IMR-90 (cell line): ENCODE measurements around the gene PDCD10. TPM values are rescaled to one million over a fixed set of nuclear protein-coding genes. Genes with fewer than 3 reads are reported as not detected.

Experiments used
- ATAC-seq: fragments of 200-7000 bp; cut with Tn5 transposase; 2 replicates; pipeline ENCODE4 v1.9.1; 2020; ENCODE audit warnings: low read depth, mild to moderate bottlenecking, moderate library complexity
- BruUV-seq: library from RNA; stranded (reverse); fragments of 400-500 nt; replicated peaks from 2 replicates; lab custom pipeline; 2021; lab: Mats Ljungman, UMichigan
- CTCF ChIA-PET: fragments of 300-600 bp; formaldehyde crosslinking; extraction: SDS; loops from one replicate; lab custom pipeline; 2021; ENCODE audit warnings: antibody characterized with exemption; lab: Yijun Ruan, JAX
- POLR2A ChIA-PET: fragments of 300-600 bp; sonication (Branson Sonifier 250); formaldehyde crosslinking; loops from one replicate; lab custom pipeline; 2022; ENCODE audit warnings: antibody characterized with exemption; ENCODE audit not compliant: unreplicated experiment; lab: Charles Lee
- DNase-seq: peaks from one replicate; pipeline ENCODE4 v3.0.0; 2013
- H2AFZ ChIP-seq: replicated peaks from 2 replicates; pipeline ENCODE3; 2013; ENCODE audit warnings: low read length, mild to moderate bottlenecking; ENCODE audit not compliant: poor library complexity
- H2AK5ac ChIP-seq: 2 replicates; pipeline ENCODE4 v1.6.1; 2013; ENCODE audit warnings: low read depth, low read length, inconsistent platforms
- H2AK9ac ChIP-seq: replicated peaks from 2 replicates; pipeline ENCODE3; 2013; ENCODE audit warnings: mild to moderate bottlenecking, low read depth, low read length, moderate library complexity; ENCODE audit not compliant: poor library complexity
- H2BK120ac ChIP-seq: 2 replicates; pipeline ENCODE4 v1.6.1; 2013; ENCODE audit warnings: low read depth, low read length, inconsistent platforms
- H2BK15ac ChIP-seq: 3 replicates; pipeline ENCODE4 v1.6.1; 2013; ENCODE audit warnings: low read depth, low read length, inconsistent platforms
- H2BK20ac ChIP-seq: 2 replicates; pipeline ENCODE4 v1.6.1; 2013; ENCODE audit warnings: low read depth, mild to moderate bottlenecking, inconsistent platforms, low read length, moderate library complexity
- H2BK5ac ChIP-seq: 2 replicates; pipeline ENCODE4 v1.6.1; 2013; ENCODE audit warnings: mild to moderate bottlenecking, low read depth, low read length, inconsistent platforms; ENCODE audit not compliant: poor library complexity, severe bottlenecking
- H3K14ac ChIP-seq: replicated peaks from 2 replicates; pipeline ENCODE4 v1.6.1; 2013; ENCODE audit warnings: low read depth, low read length, inconsistent platforms
- H3K18ac ChIP-seq: 2 replicates; pipeline ENCODE4 v1.6.1; 2013; ENCODE audit warnings: low read depth, low read length, control low read depth
- H3K23ac ChIP-seq: 2 replicates; pipeline ENCODE4 v1.6.1; 2013; ENCODE audit warnings: low read depth, low read length, inconsistent platforms
- H3K27ac ChIP-seq: 2 replicates; pipeline ENCODE4 v1.5.1; 2013; ENCODE audit warnings: mild to moderate bottlenecking, control low read depth, low read length; ENCODE audit not compliant: insufficient read depth
- H3K27me3 ChIP-seq: 2 replicates; pipeline ENCODE4 v1.6.1; 2013; ENCODE audit warnings: low read length; ENCODE audit not compliant: control insufficient read depth, insufficient read depth
- H3K36me3 ChIP-seq: 2 replicates; pipeline ENCODE4 v1.6.1; 2013; ENCODE audit warnings: low read length, mixed read lengths; ENCODE audit not compliant: control insufficient read depth, insufficient read depth
- H3K4ac ChIP-seq: 2 replicates; pipeline ENCODE4 v1.6.1; 2013; ENCODE audit warnings: low read depth, low read length, inconsistent platforms
- H3K4me1 ChIP-seq: 2 replicates; pipeline ENCODE4 v1.6.1; 2013; ENCODE audit warnings: low read length, mixed read lengths; ENCODE audit not compliant: control insufficient read depth, insufficient read depth
- H3K4me2 ChIP-seq: 2 replicates; pipeline ENCODE4 v1.6.1; 2013; ENCODE audit warnings: low read depth, mild to moderate bottlenecking, control low read depth, low read length, moderate library complexity
- H3K4me3 ChIP-seq: 2 replicates; pipeline ENCODE4 v1.5.1; 2013; ENCODE audit warnings: low read depth, mild to moderate bottlenecking, control low read depth, low read length, moderate library complexity; ENCODE audit not compliant: insufficient read depth
- H3K56ac ChIP-seq: 2 replicates; pipeline ENCODE4 v1.6.1; 2013; ENCODE audit warnings: low read length, inconsistent platforms; ENCODE audit not compliant: insufficient read depth; ENCODE audit errors: extremely low read depth
- H3K79me1 ChIP-seq, 2 experiments: 2 replicates each; pipeline ENCODE4 v1.6.1; 2013; ENCODE audit warnings: low read length in 2 of 2, inconsistent platforms in 1 of 2, low read depth in 1 of 2
- H3K9ac ChIP-seq: 2 replicates; pipeline ENCODE4 v1.6.1; 2013; ENCODE audit warnings: low read depth, low read length, control low read depth
- H3K9me1 ChIP-seq: 2 replicates; pipeline ENCODE4 v1.6.1; 2013; ENCODE audit warnings: low read length, inconsistent platforms; ENCODE audit not compliant: insufficient read depth
- H3K9me3 ChIP-seq: 2 replicates; pipeline ENCODE4 v1.6.1; 2013; ENCODE audit warnings: low read length; ENCODE audit not compliant: control insufficient read depth, insufficient read depth
- H4K20me1 ChIP-seq: 2 replicates; pipeline ENCODE4 v1.6.1; 2013; ENCODE audit warnings: low read length, inconsistent platforms; ENCODE audit not compliant: insufficient read depth
- H4K5ac ChIP-seq: 2 replicates; pipeline ENCODE4 v1.6.1; 2013; ENCODE audit warnings: mild to moderate bottlenecking, low read depth, low read length, control low read depth
- H4K8ac ChIP-seq, 2 experiments: 2 replicates each; pipeline ENCODE4 v1.6.1; 2013; ENCODE audit warnings: low read depth in 2 of 2, low read length in 2 of 2, control low read depth in 1 of 2, inconsistent platforms in 1 of 2
- H4K91ac ChIP-seq: 2 replicates; pipeline ENCODE4 v1.6.1; 2013; ENCODE audit warnings: low read depth, low read length, inconsistent platforms; ENCODE audit not compliant: insufficient read depth
- BHLHE40 ChIP-seq: fragments of 150-350 bp; IDR thresholded peaks from 2 replicates; pipeline ENCODE4 v1.6.1; 2016; ENCODE audit warnings: mild to moderate bottlenecking, low read depth, low read length
- CEBPB ChIP-seq: IDR thresholded peaks from 2 replicates; pipeline ENCODE4 v1.6.1; 2012; ENCODE audit warnings: low read depth, low read length, improper control_type of control experiment
- CHD1 ChIP-seq: IDR thresholded peaks from 2 replicates; pipeline ENCODE4 v1.6.1; 2012; ENCODE audit warnings: low read depth, low read length, improper control_type of control experiment
- CTCF ChIP-seq: conservative IDR thresholded peaks from 2 replicates; pipeline ENCODE4 v1.5.1; 2012; ENCODE audit warnings: mild to moderate bottlenecking, low read depth, low read length, improper control_type of control experiment
- ELK1 ChIP-seq: fragments of 150-350 bp; IDR thresholded peaks from 2 replicates; pipeline ENCODE4 v1.6.1; 2016; ENCODE audit warnings: low read depth, mild to moderate bottlenecking, low read length, moderate library complexity, borderline replicate concordance
- FOS ChIP-seq: fragments of 150-350 bp; IDR thresholded peaks from 2 replicates; pipeline ENCODE4 v1.6.1; 2016; ENCODE audit warnings: low read depth, low read length
- MAFK ChIP-seq: IDR thresholded peaks from 2 replicates; pipeline ENCODE4 v1.6.1; 2012; ENCODE audit warnings: low read depth, low read length, improper control_type of control experiment
- MAZ ChIP-seq: IDR thresholded peaks from 2 replicates; pipeline ENCODE4 v1.6.1; 2012; ENCODE audit warnings: low read depth, mild to moderate bottlenecking, low read length, improper control_type of control experiment, moderate library complexity, borderline replicate concordance
- MXI1 ChIP-seq: IDR thresholded peaks from 2 replicates; pipeline ENCODE4 v1.6.1; 2012; ENCODE audit warnings: low read depth, mild to moderate bottlenecking, low read length, moderate library complexity, borderline replicate concordance
- NFE2L2 ChIP-seq: fragments of 150-350 bp; IDR thresholded peaks from 2 replicates; pipeline ENCODE4 v1.6.1; 2016; ENCODE audit warnings: low read depth, mild to moderate bottlenecking, low read length
- POLR2A ChIP-seq: IDR thresholded peaks from 2 replicates; pipeline ENCODE4 v1.6.1; 2012; ENCODE audit warnings: mild to moderate bottlenecking, low read depth, low read length
- RAD21 ChIP-seq: IDR thresholded peaks from 2 replicates; pipeline ENCODE4 v1.6.1; 2012; ENCODE audit warnings: low read length, improper control_type of control experiment
- RFX5 ChIP-seq: IDR thresholded peaks from 2 replicates; pipeline ENCODE4 v1.8.0; 2012; ENCODE audit warnings: low read depth, mild to moderate bottlenecking, low read length, moderate library complexity
- SMC3 ChIP-seq: fragments of 150-350 bp; IDR thresholded peaks from 2 replicates; pipeline ENCODE4 v1.6.1; 2016; ENCODE audit warnings: low read depth, mild to moderate bottlenecking, antibody characterized with exemption, low read length, moderate library complexity
- USF2 ChIP-seq: fragments of 150-350 bp; IDR thresholded peaks from 2 replicates; pipeline ENCODE4 v1.6.1; 2017; ENCODE audit warnings: mild to moderate bottlenecking, antibody characterized with exemption, low read length, low read depth
- WGBS, 2 experiments: methylation state at CpG; one replicate each; pipeline versions ENCODE4 v1.1.5 to v1.1.7; 2013; ENCODE audit warnings: missing lambda C conversion rate in 2 of 2; ENCODE audit not compliant: insufficient read length in 1 of 2; ENCODE audit errors: extremely low coverage in 2 of 2; 5-methylcytosine and 5-hydroxymethylcytosine counted together
- dilution Hi-C: fragments of 300-500 bp; cut with HindIII; formaldehyde crosslinking; loops from one replicate; pipeline ENCODE4 v1.14.3; 2018; ENCODE audit warnings: low sequenced_read_pairs; ENCODE audit not compliant: unreplicated experiment
- in situ Hi-C: fragments of 300-500 bp; cut with MboI; formaldehyde crosslinking; loops from 3 replicates; pipeline ENCODE4 v1.14.3; 2019; ENCODE audit warnings: low sequenced_read_pairs, inconsistent platforms, mixed read lengths
- intact Hi-C: fragments of 100-400 bp; cut with micrococcal nuclease; formaldehyde crosslinking; loops from 2 replicates; pipeline ENCODE4 v1.10.0; 2022
- polyA plus RNA-seq, 3 experiments: library from polyadenylated mRNA; depleted of rRNA; stranded (reverse); fragments of >200 nt; gene quantifications; 2 replicates each; pipeline ENCODE4 v1.2.3, GENCODE V29; 2012; ENCODE audit warnings: low replicate concordance in 1 of 3
- total RNA-seq: library from RNA; depleted of rRNA; stranded (reverse); fragments of >200 nt; gene quantifications from 2 replicates; pipeline ENCODE4 v1.2.3, GENCODE V29; 2012

Gene PDCD10
- total and polyA plus RNA-seq, 2 of the 4 experiments (the other 2 are of a cell fraction), result 36.7 to 47.3 TPM

- peaks cover 3% of the 10 kb centered on the region for H3K9me3 ChIP-seq
- no CpG with 5 or more reads among the region's 4 CpGs for WGBS, 2 experiments
- no peak overlapping the region for H3K4me3 ChIP-seq
- no peak overlapping the region for H3K23ac ChIP-seq
- dilution Hi-C loops (no loop called here), intact Hi-C loops (no loop called here), in situ Hi-C loops (no loop called here)
- no peak overlapping the region for H3K4me2 ChIP-seq
- no peak overlapping the region for H3K27ac ChIP-seq
- H3K18ac ChIP-seq, result no peak overlapping the region
- H4K5ac ChIP-seq, result no peak overlapping the region
- H3K56ac ChIP-seq, result no peak overlapping the region
- no peak overlapping the region for H2AK9ac ChIP-seq
- H4K8ac ChIP-seq, result no peak overlapping the region
- ChIA-PET CTCF (no interaction called here), POLR2A (no interaction called here)
- no peaks in the 10 kb centered on the region for H3K79me1 ChIP-seq
- no peak overlapping the region for H2BK5ac ChIP-seq
- DNase-seq (no peak), ATAC-seq (no peak)
- H4K20me1 ChIP-seq, result no peaks in the 10 kb centered on the region
- no peak overlapping the region for H4K91ac ChIP-seq
- H3K9me1 ChIP-seq, result no peaks in the 10 kb centered on the region
- H2AK5ac ChIP-seq, result no peak overlapping the region
- H3K27me3 ChIP-seq, result no peaks in the 10 kb centered on the region
- no peak overlapping the region for H3K9ac ChIP-seq
- no peak overlapping the region for H2BK20ac ChIP-seq
- no peak overlapping the region for H2BK15ac ChIP-seq
- no peak overlapping the region for H3K4ac ChIP-seq
- H2BK120ac ChIP-seq, result no peak overlapping the region
- H3K14ac ChIP-seq, result no peak overlapping the region
- H2AFZ ChIP-seq, result no peak overlapping the region
- no TSS peak for BruUV-seq
- no peak for TF ChIP-seq RAD21
- TF ChIP-seq ELK1, result no peak
- no peak for TF ChIP-seq FOS
- no peak for TF ChIP-seq BHLHE40
- TF ChIP-seq CTCF, result no peak
- no peak for TF ChIP-seq MXI1
- TF ChIP-seq NFE2L2, result no peak
- no peak for TF ChIP-seq MAZ
- TF ChIP-seq SMC3, result no peak
- TF ChIP-seq CEBPB, result no peak
- TF ChIP-seq RFX5, result no peak
- TF ChIP-seq MAFK, result no peak
- no peak for TF ChIP-seq CHD1
- TF ChIP-seq USF2, result no peak
- no peak for TF ChIP-seq POLR2A
- H3K4me1 ChIP-seq, result no peaks in the 10 kb centered on the region
- H3K36me3 ChIP-seq, result peaks cover 4% of the 10 kb centered on the region; the same call in 1 of the 2 replicates
Observed at GRCh38 chr3:167679526-167679925, 55.2 kb downstream of the PDCD10 start.
